ENCODE measurements around the gene SH3PXD2B. TPM values are rescaled to one million over a fixed set of nuclear protein-coding genes. Genes with fewer than 3 reads are reported as not detected.

SH3PXD2B gene
- total RNA-seq, 1 donor from 2014 or later, result 30.9 TPM

DNA sequence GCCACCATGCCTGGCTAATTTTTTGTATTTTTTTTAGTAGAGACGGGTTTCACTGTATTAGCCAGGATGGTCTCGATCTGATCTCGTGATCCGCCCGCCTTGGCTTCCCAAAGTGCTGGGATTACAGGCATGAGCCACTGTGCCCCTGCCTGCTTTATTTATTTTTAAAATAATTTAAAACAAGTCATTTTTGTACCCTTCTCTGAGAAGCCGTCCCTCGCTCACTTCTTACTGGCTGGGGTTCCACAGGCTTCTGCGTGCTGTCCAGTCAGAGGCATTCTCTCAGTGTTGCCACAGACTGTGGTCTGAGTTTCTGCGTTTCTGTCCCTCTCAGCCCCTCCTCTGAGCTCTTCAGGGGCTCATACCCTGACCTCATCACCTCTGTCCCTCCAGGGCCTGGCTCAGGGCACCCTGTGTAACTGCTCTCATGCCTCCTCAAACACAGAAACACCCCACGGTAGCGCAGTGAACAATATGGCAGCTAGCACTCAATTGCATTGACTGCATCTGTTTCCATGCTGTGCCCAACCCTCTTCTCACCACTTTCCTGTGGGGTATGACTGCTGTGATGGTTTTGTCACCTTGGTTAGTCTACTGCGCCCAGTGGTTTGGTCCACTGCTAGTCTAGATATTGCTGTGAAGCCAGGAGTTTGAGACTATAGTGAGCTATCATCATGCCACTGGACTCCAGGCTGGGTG is 44.3 kb upstream of the SH3PXD2B start:
- H3K36me3 ChIP-seq, result no peaks in the 10 kb centered on the region
- H3K9me3 ChIP-seq, result no peaks in the 10 kb centered on the region
- TF ChIP-seq POLR2AphosphoS5 (IDR thresholded peaks at IDR 0.05; ENCODE audit: insufficient read depth in 1 of 2, low read depth in 1 of 2), result no peak
- no peak for TF ChIP-seq CTCF (IDR thresholded peaks at IDR 0.05)
- no peak for TF ChIP-seq POLR2A (IDR thresholded peaks at IDR 0.05)
- DNase-seq (ENCODE audit: extremely low spot score in 2 of 2), result peak; percentile 37 to 40
- H3K4me3 ChIP-seq, result no peak overlapping the region
- no peak overlapping the region for H3K27ac ChIP-seq
- intact Hi-C loops (cut with DNase I), result no loop called here
- H3K4me1 ChIP-seq, result no peaks in the 10 kb centered on the region
- H3K27me3 ChIP-seq, result no peaks in the 10 kb centered on the region

DNA sequence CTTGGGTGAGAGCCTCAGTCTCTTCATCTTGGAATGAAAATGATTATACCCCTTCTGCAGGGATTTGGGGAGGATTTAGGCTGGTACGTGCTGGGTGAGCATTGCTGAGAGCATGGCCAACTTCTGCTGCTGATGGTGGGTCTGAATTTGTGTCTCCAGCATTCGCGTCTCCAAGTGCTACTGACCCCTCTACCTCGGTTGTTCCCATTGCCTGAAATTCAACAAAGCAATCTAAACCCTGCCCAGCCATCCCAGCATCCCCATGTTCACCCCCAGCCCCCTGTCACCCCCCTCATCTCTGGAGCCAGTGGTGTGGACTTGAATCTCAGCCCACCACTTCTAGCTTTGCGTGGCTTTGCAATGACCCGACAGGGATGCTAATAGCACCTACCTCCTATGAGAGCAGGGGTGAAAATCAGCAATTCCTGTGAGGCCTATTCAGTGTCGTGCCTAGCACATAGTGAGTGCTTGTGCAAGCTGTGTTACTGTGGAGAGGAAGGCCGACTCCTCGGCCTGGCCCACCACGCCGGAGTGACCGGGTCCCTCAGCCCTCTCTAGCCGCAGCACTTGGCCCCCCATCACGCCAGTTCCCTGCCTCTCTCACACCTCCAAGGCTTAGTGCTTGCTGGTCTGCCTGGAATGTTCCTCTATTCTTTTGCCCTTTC is 43.4 kb upstream of the SH3PXD2B start:
- Histone ChIP-seq H3K27ac (no peak overlapping the region), H3K27me3 (no peaks in the 10 kb centered on the region), H3K4me1 (no peaks in the 10 kb centered on the region), H3K36me3 (no peaks in the 10 kb centered on the region), H3K9me3 (no peaks in the 10 kb centered on the region), H3K4me3 (no peak overlapping the region)
- intact Hi-C loops (cut with DNase I), result no loop called here
- TF ChIP-seq POLR2AphosphoS5 (IDR thresholded peaks at IDR 0.05; ENCODE audit: insufficient read depth in 1 of 2, low read depth in 1 of 2) (no peak), CTCF (IDR thresholded peaks at IDR 0.05) (no peak), POLR2A (IDR thresholded peaks at IDR 0.05) (no peak)
- peak; percentile 56 to 58 for DNase-seq (ENCODE audit: extremely low spot score in 2 of 2)

DNA sequence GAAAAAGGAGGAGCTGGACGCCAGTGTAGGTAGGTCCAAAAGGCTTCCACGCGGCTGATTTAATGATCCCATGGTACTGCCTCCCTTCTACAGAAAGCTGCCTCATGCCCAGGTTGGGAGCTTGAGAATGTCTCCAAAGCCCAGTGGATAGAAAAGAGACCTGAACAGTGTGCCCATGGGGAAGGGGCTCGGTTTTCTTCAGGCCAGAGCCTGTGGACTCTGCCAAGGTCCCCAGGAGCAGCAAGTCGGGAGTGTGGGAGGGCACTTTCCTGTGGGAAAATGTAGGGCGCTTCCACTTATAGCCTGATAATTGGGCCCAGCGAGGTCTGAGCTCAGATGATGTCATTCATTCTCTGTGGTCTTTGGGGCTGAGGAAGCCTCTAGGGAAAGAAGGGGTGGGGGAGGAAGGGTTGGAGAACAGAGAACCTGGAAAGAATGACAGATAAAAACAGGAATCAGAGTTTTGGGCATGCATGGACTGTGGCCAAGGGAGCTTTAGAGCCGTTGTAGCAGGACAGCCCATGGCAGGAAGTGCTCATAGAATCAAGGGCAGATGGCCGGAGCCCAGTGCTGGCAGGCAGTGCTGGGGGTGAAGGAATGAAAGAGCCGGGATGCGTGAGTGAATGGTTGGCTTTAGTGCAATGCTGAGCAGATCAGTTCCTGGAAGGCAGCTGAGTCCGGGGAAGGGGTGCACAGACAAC is 42.5 kb upstream of the SH3PXD2B start:
- H3K9me3 ChIP-seq, result no peaks in the 10 kb centered on the region
- DNase-seq (ENCODE audit: extremely low spot score in 2 of 2), result peak; percentile 74 to 83
- H3K27ac ChIP-seq, result peak overlapping the region; percentile 54
- intact Hi-C loops (cut with DNase I), result no loop called here
- H3K36me3 ChIP-seq, result no peaks in the 10 kb centered on the region
- H3K27me3 ChIP-seq, result no peaks in the 10 kb centered on the region
- no peak for TF ChIP-seq POLR2AphosphoS5 (IDR thresholded peaks at IDR 0.05; ENCODE audit: insufficient read depth in 1 of 2, low read depth in 1 of 2)
- no peak for TF ChIP-seq POLR2A (IDR thresholded peaks at IDR 0.05)
- TF ChIP-seq CTCF (IDR thresholded peaks at IDR 0.05), result no peak
- no peak overlapping the region for H3K4me3 ChIP-seq
- no peaks in the 10 kb centered on the region for H3K4me1 ChIP-seq

- Histone ChIP-seq H3K27ac (no peak overlapping the region), H3K4me3 (no peak overlapping the region), H3K9me3 (no peaks in the 10 kb centered on the region), H3K27me3 (no peaks in the 10 kb centered on the region), H3K36me3 (no peaks in the 10 kb centered on the region), H3K4me1 (peaks cover 7% of the 10 kb centered on the region)
- peak; percentile 52 to 70 for DNase-seq (ENCODE audit: extremely low spot score in 2 of 2)
- intact Hi-C loops (cut with DNase I), result no loop called here
- no peak for TF ChIP-seq POLR2A (IDR thresholded peaks at IDR 0.05)
- no peak for TF ChIP-seq CTCF (IDR thresholded peaks at IDR 0.05)
- no peak for TF ChIP-seq POLR2AphosphoS5 (IDR thresholded peaks at IDR 0.05; ENCODE audit: insufficient read depth in 1 of 2, low read depth in 1 of 2)
These were observed 40.5 kb upstream of the SH3PXD2B start for GRCh38 chr5:172494630-172495505.

Data from vagina (tissue), 2 donors.